ENCODE data around the gene SERPINA1. TPM values are rescaled to one million over a fixed set of nuclear protein-coding genes. Genes with fewer than 3 reads are reported as not detected.
"Not testable (repeated sequence)": the region's sequence is repeated elsewhere in the genome, so short reads cannot be mapped to it uniquely, and the experiment has no call there.

Gene SERPINA1
- total RNA-seq, 1 experiment from 2014 or later: not detected

- no peaks in the 10 kb centered on the region for H3K36me3 ChIP-seq (ENCODE audit: low read depth)
- H3K4me2 ChIP-seq: no peak overlapping the region
- ChIA-PET CTCF (no interaction called here), POLR2A (ENCODE audit: unreplicated experiment) (no interaction called here)
- no peaks in the 10 kb centered on the region for H3K27me3 ChIP-seq (ENCODE audit: insufficient read depth, low read depth)
- H2AFZ ChIP-seq: no peak overlapping the region
- no peaks in the 10 kb centered on the region for H3K79me2 ChIP-seq (ENCODE audit: low read depth)
- H3F3A ChIP-seq (ENCODE audit: insufficient read depth, low read depth): no peaks in the 10 kb centered on the region
- H3K4me3 ChIP-seq: no peak overlapping the region
- no peak for DNase-seq
- intact Hi-C loops (cut with micrococcal nuclease; ENCODE audit: unreplicated experiment): no loop called here
- no TSS peak for BruUV-seq (replicated peaks)
- no peaks in the 10 kb centered on the region for H3K4me1 ChIP-seq (replicated peaks; ENCODE audit: insufficient read depth)
- H3K9me3 ChIP-seq (ENCODE audit: insufficient read depth, low read depth): no peaks in the 10 kb centered on the region
- H3K27ac ChIP-seq: no peak overlapping the region
- TF ChIP-seq CTCF (conservative IDR thresholded peaks at IDR 0.05) (no peak), EZH2 (IDR thresholded peaks at IDR 0.05; ENCODE audit: low read depth) (no peak)
- H4K20me1 ChIP-seq (ENCODE audit: insufficient read depth): no peaks in the 10 kb centered on the region
- H3K9me2 ChIP-seq (ENCODE audit: insufficient read depth): no peaks in the 10 kb centered on the region
These were observed 39.1 kb downstream of the SERPINA1 start for GRCh38 chr14:94349276-94349675.

GRCh38 chr14:94348836-94349235 is 39.6 kb downstream of the SERPINA1 start:
- Histone ChIP-seq H4K20me1 (ENCODE audit: insufficient read depth) (no peaks in the 10 kb centered on the region), H3F3A (ENCODE audit: insufficient read depth, low read depth) (no peaks in the 10 kb centered on the region), H3K9me2 (ENCODE audit: insufficient read depth) (no peaks in the 10 kb centered on the region), H3K79me2 (ENCODE audit: low read depth) (no peaks in the 10 kb centered on the region), H3K27ac (no peak overlapping the region), H2AFZ (no peak overlapping the region), H3K4me2 (no peak overlapping the region), H3K36me3 (ENCODE audit: low read depth) (no peaks in the 10 kb centered on the region), H3K9me3 (ENCODE audit: insufficient read depth, low read depth) (no peaks in the 10 kb centered on the region), H3K4me3 (no peak overlapping the region), H3K27me3 (ENCODE audit: insufficient read depth, low read depth) (no peaks in the 10 kb centered on the region), H3K4me1 (replicated peaks; ENCODE audit: insufficient read depth) (no peaks in the 10 kb centered on the region)
- ChIA-PET POLR2A (ENCODE audit: unreplicated experiment) (no interaction called here), CTCF (no interaction called here)
- intact Hi-C loops (cut with micrococcal nuclease; ENCODE audit: unreplicated experiment): no loop called here
- TF ChIP-seq EZH2 (IDR thresholded peaks at IDR 0.05; ENCODE audit: low read depth): no peak
- no peak for TF ChIP-seq CTCF (conservative IDR thresholded peaks at IDR 0.05)
- no peak for DNase-seq
- no TSS peak for BruUV-seq (replicated peaks)

- H2AFZ ChIP-seq: no peak overlapping the region
- no peaks in the 10 kb centered on the region for H3F3A ChIP-seq (ENCODE audit: insufficient read depth, low read depth)
- H3K4me1 ChIP-seq (replicated peaks; ENCODE audit: insufficient read depth): no peaks in the 10 kb centered on the region
- ChIA-PET POLR2A (ENCODE audit: unreplicated experiment) (no interaction called here), CTCF (no interaction called here)
- H4K20me1 ChIP-seq (ENCODE audit: insufficient read depth): no peaks in the 10 kb centered on the region
- H3K27ac ChIP-seq: no peak overlapping the region
- H3K9me3 ChIP-seq (ENCODE audit: insufficient read depth, low read depth): no peaks in the 10 kb centered on the region
- H3K36me3 ChIP-seq (ENCODE audit: low read depth): no peaks in the 10 kb centered on the region
- DNase-seq: no peak
- H3K27me3 ChIP-seq (ENCODE audit: insufficient read depth, low read depth): no peaks in the 10 kb centered on the region
- BruUV-seq (replicated peaks): no TSS peak
- TF ChIP-seq EZH2 (IDR thresholded peaks at IDR 0.05; ENCODE audit: low read depth) (no peak), CTCF (conservative IDR thresholded peaks at IDR 0.05) (no peak)
- no peak overlapping the region for H3K4me2 ChIP-seq
- intact Hi-C loops (cut with micrococcal nuclease; ENCODE audit: unreplicated experiment): no loop called here
- H3K4me3 ChIP-seq: no peak overlapping the region
- no peaks in the 10 kb centered on the region for H3K79me2 ChIP-seq (ENCODE audit: low read depth)
- H3K9me2 ChIP-seq (ENCODE audit: insufficient read depth): no peaks in the 10 kb centered on the region
These were observed 41.6 kb downstream of the SERPINA1 start for GRCh38 chr14:94346841-94347240.

- H3K4me3 ChIP-seq; H3K36me3 ChIP-seq (ENCODE audit: low read depth); CTCF ChIA-PET; POLR2A ChIA-PET (ENCODE audit: unreplicated experiment); intact Hi-C loops (cut with micrococcal nuclease; ENCODE audit: unreplicated experiment); H3K9me2 ChIP-seq (ENCODE audit: insufficient read depth); H3K9me3 ChIP-seq (ENCODE audit: insufficient read depth, low read depth); H2AFZ ChIP-seq; H3K4me2 ChIP-seq; H3K79me2 ChIP-seq (ENCODE audit: low read depth); DNase-seq; BruUV-seq (replicated peaks); H3K27ac ChIP-seq; H3K4me1 ChIP-seq (replicated peaks; ENCODE audit: insufficient read depth); H4K20me1 ChIP-seq (ENCODE audit: insufficient read depth); H3K27me3 ChIP-seq (ENCODE audit: insufficient read depth, low read depth); H3F3A ChIP-seq (ENCODE audit: insufficient read depth, low read depth): not testable (repeated sequence)
These were observed 42.2 kb downstream of the SERPINA1 start for GRCh38 chr14:94346065-94346786.

All from PC-9 (cell line).